DOHH2 (cell line): ENCODE results near the gene PNO1.
A peak's percentile ranks its signal among the peaks of the same experiment; 100 is the strongest.

Source experiments
- H3F3A ChIP-seq: fragments of 200-600 bp; sonication (generic), shearing (Covaris generic); 2 replicates; pipeline ENCODE4 v1.6.0; 2016; ENCODE audit warnings: antibody characterized with exemption, mild to moderate bottlenecking; ENCODE audit not compliant: control insufficient read depth, insufficient read depth
- H3K27ac ChIP-seq: fragments of 200-600 bp; sonication (generic); 2 replicates; pipeline ENCODE4 v1.5.1; 2014; ENCODE audit warnings: low read depth, mild to moderate bottlenecking, low read length, moderate library complexity
- H3K27me3 ChIP-seq: fragments of 200-600 bp; sonication (generic); 2 replicates; pipeline ENCODE4 v1.6.1; 2014; ENCODE audit warnings: mild to moderate bottlenecking, low read length, mixed read lengths; ENCODE audit not compliant: control insufficient read depth
- H3K36me3 ChIP-seq: fragments of 200-600 bp; sonication (generic); 2 replicates; pipeline ENCODE4 v1.6.1; 2014; ENCODE audit warnings: mild to moderate bottlenecking, low read length, moderate library complexity, mixed read lengths; ENCODE audit not compliant: control insufficient read depth
- H3K4me1 ChIP-seq: fragments of 200-600 bp; sonication (generic); 2 replicates; pipeline ENCODE4 v1.6.1; 2014; ENCODE audit warnings: mild to moderate bottlenecking, low read length, mixed read lengths; ENCODE audit not compliant: control insufficient read depth
- H3K4me2 ChIP-seq: fragments of 200-600 bp; sonication (generic); 2 replicates; pipeline ENCODE4 v1.6.0; 2014; ENCODE audit warnings: mild to moderate bottlenecking, low read length, moderate library complexity
- H3K4me3 ChIP-seq: fragments of 200-600 bp; sonication (generic); 2 replicates; pipeline ENCODE4 v1.5.1; 2014; ENCODE audit warnings: mild to moderate bottlenecking, low read length, mixed read lengths
- H3K79me2 ChIP-seq: fragments of 200-600 bp; sonication (generic); 2 replicates; pipeline ENCODE4 v1.6.1; 2014; ENCODE audit warnings: mild to moderate bottlenecking, low read length, mixed read lengths; ENCODE audit not compliant: control insufficient read depth
- H3K9me2 ChIP-seq: fragments of 200-600 bp; sonication (generic); replicated peaks from 2 replicates; pipeline ENCODE4 v1.6.1; 2014; ENCODE audit warnings: mild to moderate bottlenecking, low read length, mixed read lengths; ENCODE audit not compliant: control insufficient read depth
- H3K9me3 ChIP-seq: fragments of 200-600 bp; sonication (generic); 2 replicates; pipeline ENCODE4 v1.6.1; 2014; ENCODE audit warnings: antibody characterized with exemption, low read length, mixed read lengths; ENCODE audit not compliant: control insufficient read depth, insufficient read depth
- H4K20me1 ChIP-seq: fragments of 200-600 bp; sonication (generic); 2 replicates; pipeline ENCODE4 v1.6.0; 2014; ENCODE audit warnings: low read depth, mild to moderate bottlenecking, antibody characterized with exemption, low read length, moderate library complexity; ENCODE audit not compliant: control insufficient read depth, insufficient read depth
- CTCF ChIP-seq: fragments of 200-600 bp; sonication (generic); IDR thresholded peaks from one replicate; pipeline ENCODE4 v1.5.1; 2014; ENCODE audit warnings: antibody characterized with exemption, mild to moderate bottlenecking, low read depth, low read length; ENCODE audit not compliant: poor library complexity, severe bottlenecking
- EZH2phosphoT487 ChIP-seq: fragments of 200-600 bp; sonication (generic); IDR thresholded peaks from 2 replicates; pipeline ENCODE4 v1.6.1; 2017; ENCODE audit warnings: borderline replicate concordance, mild to moderate bottlenecking, antibody characterized with exemption, low read length, moderate library complexity, mixed read lengths

The PNO1 gene

GRCh38 chr2:68155618-68156017, 2.1 kb upstream of the PNO1 start:
- H3K36me3 ChIP-seq = peaks cover 30% of the 10 kb centered on the region
- peak overlapping the region; percentile 81; the same call in 1 of the 2 replicates for H3K4me2 ChIP-seq
- H3K79me2 ChIP-seq = peaks cover 70% of the 10 kb centered on the region
- H3K27ac ChIP-seq = no peak overlapping the region
- H3K4me1 ChIP-seq = peaks cover 45% of the 10 kb centered on the region
- no peaks in the 10 kb centered on the region for H3F3A ChIP-seq
- H3K4me3 ChIP-seq = no peak overlapping the region
- no peaks in the 10 kb centered on the region for H3K27me3 ChIP-seq
- no peaks in the 10 kb centered on the region for H3K9me2 ChIP-seq
- H4K20me1 ChIP-seq = no peaks in the 10 kb centered on the region
- H3K9me3 ChIP-seq = no peaks in the 10 kb centered on the region
- TF ChIP-seq EZH2phosphoT487 = no peak
- no peak for TF ChIP-seq CTCF

DNA sequence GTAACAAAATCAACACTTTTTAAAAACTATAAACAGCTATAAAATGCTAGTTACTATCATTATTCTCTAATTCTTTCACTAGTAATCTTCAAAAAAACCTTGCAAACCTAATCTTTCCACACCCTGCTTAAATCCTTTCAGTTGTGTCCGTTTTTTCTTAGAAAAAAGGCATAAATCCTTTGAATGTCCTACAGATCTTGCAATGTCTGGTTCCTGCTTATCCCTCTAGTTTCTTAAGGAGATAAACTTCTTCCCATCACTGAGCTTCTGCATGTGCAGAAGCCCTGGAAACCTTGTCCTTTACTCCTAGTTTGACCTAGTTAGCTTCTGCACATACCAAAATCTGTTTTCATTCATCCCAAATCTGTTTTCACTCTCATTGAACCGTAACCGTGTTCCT, 1.3 kb upstream of the PNO1 start:
- Histone ChIP-seq H4K20me1 (no peaks in the 10 kb centered on the region), H3K9me3 (no peaks in the 10 kb centered on the region), H3K4me3 (peak overlapping the region; percentile 99), H3F3A (no peaks in the 10 kb centered on the region), H3K27ac (peak overlapping the region; percentile 77; the same call in 1 of the 2 replicates), H3K9me2 (no peaks in the 10 kb centered on the region), H3K4me2 (peak overlapping the region; percentile 81), H3K79me2 (peaks cover 71% of the 10 kb centered on the region), H3K4me1 (peaks cover 38% of the 10 kb centered on the region), H3K36me3 (peaks cover 38% of the 10 kb centered on the region), H3K27me3 (no peaks in the 10 kb centered on the region)
- TF ChIP-seq EZH2phosphoT487 (no peak), CTCF (no peak)

DNA sequence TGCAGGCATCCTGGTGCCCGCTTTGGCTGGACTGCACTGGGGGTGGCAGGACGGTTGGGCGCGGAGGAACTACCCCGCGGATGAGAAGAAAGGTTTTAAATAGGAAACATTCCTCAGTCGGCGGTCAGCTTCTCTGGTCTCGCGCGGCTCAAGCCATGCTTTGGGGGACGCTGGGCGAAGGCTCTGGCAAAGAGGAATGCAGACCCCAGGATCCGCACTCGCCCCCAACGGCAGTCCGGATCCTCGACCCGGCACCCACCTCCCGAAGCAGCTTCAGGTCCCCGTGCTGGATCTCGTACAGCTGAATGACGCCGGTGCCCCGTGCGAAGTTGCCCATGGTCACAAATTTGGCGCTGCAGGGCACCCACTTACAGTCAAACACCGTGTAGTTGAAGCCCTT, 686 bp upstream of the PNO1 start:
- Histone ChIP-seq H3K4me2 (peak overlapping the region; percentile 81), H3K4me3 (peak overlapping the region; percentile 99), H3K9me2 (no peaks in the 10 kb centered on the region), H3K27ac (peak overlapping the region; percentile 77), H3K79me2 (peaks cover 67% of the 10 kb centered on the region), H3K4me1 (peaks cover 34% of the 10 kb centered on the region), H4K20me1 (no peaks in the 10 kb centered on the region), H3K27me3 (no peaks in the 10 kb centered on the region), H3K9me3 (no peaks in the 10 kb centered on the region), H3F3A (no peaks in the 10 kb centered on the region), H3K36me3 (peaks cover 44% of the 10 kb centered on the region)
- TF ChIP-seq CTCF (peak; percentile 12), EZH2phosphoT487 (no peak)

DNA sequence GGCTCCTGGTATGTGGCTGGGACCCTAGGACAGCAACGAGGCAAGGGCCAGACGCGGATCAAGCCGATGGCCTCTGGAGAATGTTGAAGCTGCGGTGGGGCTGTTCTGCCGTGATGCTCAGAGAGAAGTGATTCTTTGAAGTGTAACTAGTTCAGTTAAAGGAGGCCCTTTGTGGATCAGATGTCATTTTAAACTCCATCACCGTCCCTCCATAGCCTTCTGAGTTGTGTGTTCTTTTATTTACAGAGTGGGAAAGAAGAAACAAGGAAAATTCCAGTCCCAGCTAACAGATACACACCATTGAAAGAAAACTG, 403 bp downstream of the PNO1 start:
- Histone ChIP-seq H3K4me3 (peak overlapping the region; percentile 99), H3K9me3 (no peaks in the 10 kb centered on the region), H4K20me1 (no peaks in the 10 kb centered on the region), H3K27me3 (no peaks in the 10 kb centered on the region), H3K36me3 (peaks cover 55% of the 10 kb centered on the region), H3K9me2 (no peaks in the 10 kb centered on the region), H3K4me2 (peak overlapping the region; percentile 81), H3K4me1 (peaks cover 23% of the 10 kb centered on the region), H3K27ac (peak overlapping the region; percentile 77; the same call in 1 of the 2 replicates), H3K79me2 (peaks cover 59% of the 10 kb centered on the region), H3F3A (no peaks in the 10 kb centered on the region)
- TF ChIP-seq CTCF (no peak), EZH2phosphoT487 (no peak)
